GM21367 (cell line): ENCODE results near the gene MYOZ3.

Experiments used
- ATAC-seq: cut with Tn5 transposase; IDR thresholded peaks from one replicate; pipeline ENCODE4 v1.9.1; 2021; ENCODE audit not compliant: unreplicated experiment

The MYOZ3 gene

GRCh38 chr5:150661086-150661485, at the start of gene MYOZ3:
Gene MYOZ3, plus strand, starts transcription at chr5:150661251. Its CDS starts 1,691 bp downstream, at chr5:150662942.
- ATAC-seq, result no peak

GRCh38 chr5:150612405-150612804, 48.6 kb upstream of the MYOZ3 start:
- ATAC-seq, result no peak

- ATAC-seq, result no peak
Observed at GRCh38 chr5:150612905-150613670, 48.0 kb upstream of the MYOZ3 start.

DNA sequence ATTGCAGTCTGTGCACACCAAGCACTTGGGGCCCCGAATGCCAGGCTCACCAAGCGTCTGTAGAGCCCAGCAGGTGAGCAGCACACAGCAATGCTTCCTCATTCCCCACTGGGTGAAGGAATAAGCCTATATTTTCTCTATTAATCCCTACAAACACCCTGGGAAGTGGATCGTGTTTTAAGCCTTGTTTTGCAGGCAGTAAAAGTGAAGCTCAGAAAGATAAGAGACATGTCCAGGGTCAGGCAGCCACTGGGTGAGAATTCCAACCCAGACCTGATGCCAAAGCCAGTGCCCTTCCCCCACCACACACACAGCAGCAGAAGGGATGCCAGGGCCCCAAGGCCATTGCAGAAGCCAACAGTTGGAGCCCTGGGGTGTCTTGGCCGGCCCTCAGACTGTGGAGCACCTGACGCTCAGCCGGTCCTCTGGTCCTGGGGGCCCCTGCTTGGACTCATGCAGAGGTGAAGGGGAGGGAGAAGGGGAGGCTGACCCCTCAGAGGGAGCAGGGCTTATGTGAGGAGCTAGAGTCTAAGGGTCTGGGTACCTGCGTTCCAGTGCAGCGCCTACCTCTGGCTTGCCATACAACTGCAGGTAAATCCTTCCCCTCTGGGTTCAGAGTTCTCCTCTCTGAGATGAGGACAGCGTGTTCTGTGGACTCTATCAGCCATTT, 46.9 kb upstream of the MYOZ3 start:
- ATAC-seq, result no peak

GRCh38 chr5:150614661-150615060, 46.4 kb upstream of the MYOZ3 start:
- ATAC-seq, result no peak

DNA sequence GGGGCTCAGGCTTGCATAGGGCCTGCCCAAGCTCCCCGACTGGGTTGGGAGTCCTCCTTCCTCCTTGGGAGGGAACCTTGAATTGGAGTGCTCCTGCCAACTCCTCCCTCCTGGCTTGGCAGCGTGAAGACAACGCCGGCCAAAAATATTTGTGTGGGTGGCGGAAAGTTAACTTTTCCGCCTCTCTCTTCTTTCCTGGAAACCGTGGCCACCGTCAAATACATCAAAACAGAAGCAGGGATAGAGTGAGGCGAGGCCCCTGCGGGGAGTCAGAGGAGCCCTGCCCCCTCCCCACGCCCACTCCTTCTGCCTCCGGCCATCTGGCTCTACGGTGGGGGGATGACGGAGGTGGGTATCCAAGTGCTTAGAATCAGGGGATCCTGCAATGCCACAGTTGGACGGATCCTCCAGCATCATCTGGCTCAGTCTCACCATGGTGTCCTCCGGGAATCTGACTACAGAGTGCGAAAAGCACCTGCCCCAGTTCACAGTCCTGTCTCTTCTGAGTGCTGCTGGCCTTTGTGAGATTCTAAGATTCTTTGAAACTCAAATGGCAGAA, 45.8 kb upstream of the MYOZ3 start:
- no peak for ATAC-seq

DNA sequence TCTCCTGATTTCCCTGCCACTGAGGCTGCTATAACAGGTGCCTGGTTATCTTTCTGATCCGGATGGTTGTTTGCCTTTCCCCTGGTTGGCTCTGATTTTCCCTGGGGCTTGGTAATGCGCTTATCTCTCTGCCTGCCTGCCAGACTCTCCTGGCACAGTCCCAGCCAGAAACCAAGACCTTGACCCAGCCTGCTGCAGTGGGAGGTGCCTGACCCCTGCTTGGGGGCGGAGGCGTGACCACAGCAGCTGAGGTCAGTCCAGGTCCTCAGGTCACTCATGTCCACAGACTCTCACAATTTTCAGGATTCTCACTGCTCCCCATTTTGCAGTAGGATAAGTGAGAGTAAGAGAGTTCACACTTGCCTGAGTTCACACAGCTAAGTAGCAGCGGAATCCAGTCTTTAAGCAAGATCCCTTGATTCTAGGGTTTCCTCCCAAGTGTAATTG, 45.0 kb upstream of the MYOZ3 start:
- no peak for ATAC-seq

DNA sequence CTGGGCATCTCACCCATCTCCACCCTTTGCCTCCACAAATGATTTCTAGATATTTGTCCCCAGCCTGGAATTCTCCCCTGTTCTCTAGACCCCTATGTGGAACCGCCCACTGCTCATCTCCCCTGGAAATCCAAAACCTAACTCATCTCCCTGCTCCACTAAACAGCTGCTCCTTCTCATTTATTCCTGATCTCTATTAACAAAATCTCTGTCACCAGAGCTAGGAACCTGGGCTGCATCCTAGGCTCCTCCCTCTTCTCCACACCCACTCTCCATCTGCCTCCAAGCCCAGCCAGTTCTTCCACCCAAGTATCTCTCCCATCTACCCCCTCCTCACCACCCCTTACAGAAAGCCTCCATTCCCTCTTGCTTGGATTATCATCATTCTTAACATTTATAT, 44.5 kb upstream of the MYOZ3 start:
- ATAC-seq, result no peak

DNA sequence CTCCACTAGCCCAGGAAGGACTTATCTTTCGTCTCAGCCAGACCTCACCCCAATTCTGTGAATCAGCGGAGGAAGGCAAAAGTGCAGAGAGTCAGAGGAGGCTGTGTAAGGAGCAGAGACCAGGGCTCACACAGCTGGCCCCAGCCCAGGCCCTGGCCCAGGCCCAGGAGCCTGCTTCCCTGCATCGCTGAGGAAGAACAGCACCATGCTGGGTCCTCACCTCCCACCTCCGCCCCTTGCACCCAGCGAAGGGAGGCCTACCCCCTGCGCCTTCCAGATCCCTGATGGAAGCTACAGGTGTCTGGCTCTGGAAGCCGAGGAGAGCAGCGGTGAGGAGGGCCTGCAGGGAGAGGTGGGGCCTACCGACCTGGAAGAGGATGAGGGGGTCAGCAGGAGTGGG, 42.9 kb upstream of the MYOZ3 start:
- ATAC-seq, result no peak

- ATAC-seq, result no peak
Observed at GRCh38 chr5:150618588-150619281, 42.3 kb upstream of the MYOZ3 start.

DNA sequence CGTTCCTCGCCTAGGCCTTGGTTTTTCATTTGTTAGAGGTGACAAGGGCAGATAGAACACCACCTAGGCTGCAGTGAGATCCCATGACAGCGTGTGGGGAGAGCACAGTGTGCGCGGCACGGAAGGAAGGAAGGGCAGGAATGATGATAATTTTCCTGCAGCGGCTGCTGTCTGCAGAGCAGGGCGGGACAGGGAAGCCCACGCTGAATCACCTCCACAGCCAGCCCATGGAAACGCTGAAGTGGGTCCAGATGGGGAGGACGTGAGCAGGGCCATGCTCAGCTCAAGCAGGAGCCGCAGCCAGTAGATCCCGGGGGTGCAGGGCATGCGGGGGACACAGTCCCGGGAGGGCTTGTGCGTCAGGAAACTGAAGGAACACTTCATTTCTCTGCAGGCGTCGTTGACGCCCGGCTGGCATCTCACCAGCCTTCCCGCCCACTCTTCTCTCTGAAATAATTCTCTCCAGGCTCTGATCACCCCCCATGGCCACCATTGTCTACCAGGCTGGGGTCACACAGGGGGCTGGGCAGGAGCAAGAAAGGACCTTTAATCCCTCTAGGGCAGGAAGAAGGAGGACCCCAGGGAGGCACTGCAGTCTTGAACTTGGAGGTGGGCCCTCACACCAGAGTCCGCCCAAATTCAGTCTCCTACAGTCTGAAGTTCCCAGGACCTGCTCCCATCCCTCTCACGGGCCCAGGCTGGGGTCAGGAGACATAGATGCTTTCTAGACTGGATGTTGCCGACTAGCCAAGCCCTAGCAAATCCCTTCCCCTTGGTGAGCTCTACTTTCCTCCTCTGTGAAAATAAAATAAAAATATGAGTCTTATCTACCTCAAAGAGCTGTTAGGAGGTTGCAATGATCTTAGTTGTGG, 41.5 kb upstream of the MYOZ3 start:
- no peak for ATAC-seq

DNA sequence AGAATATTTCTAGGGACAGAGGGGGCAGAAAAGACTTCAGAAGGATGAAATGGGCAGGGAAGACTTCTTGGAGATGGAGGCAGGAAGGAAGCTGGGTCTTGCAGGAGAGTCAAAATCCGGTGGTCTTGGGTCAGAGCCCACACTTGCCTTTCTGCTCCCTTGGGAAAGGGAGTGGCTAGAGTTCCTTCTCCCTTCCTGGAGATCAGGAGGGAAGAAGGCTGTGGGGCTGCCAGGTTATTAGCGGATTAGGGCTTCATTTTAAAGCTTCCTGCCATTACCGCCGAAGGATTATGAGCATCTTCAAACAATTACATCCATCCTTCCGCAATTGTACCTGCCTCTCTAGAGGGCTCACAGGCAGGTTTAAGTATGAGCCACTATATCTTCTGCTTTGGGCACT, 39.8 kb upstream of the MYOZ3 start:
- ATAC-seq, result no peak

DNA sequence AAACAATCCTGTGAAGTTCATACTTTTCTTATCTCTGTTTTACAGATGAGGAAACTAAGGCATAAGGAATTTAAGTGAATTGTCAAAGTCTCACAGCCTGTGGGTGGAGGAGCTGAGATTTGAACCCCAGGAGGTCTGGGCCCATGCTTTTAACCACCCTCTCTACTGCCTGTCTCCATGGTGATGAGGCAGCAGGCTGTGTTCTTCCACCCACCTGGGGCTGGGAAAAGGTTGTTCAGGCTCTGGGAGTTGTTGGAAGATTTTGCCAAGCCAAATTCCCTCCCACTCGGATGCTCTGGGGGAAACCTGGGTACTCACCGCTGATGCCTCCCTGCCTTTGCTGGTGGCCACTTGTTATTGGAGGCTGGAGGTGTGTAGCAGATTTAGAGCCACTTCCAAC, 38.9 kb upstream of the MYOZ3 start:
- no peak for ATAC-seq

DNA sequence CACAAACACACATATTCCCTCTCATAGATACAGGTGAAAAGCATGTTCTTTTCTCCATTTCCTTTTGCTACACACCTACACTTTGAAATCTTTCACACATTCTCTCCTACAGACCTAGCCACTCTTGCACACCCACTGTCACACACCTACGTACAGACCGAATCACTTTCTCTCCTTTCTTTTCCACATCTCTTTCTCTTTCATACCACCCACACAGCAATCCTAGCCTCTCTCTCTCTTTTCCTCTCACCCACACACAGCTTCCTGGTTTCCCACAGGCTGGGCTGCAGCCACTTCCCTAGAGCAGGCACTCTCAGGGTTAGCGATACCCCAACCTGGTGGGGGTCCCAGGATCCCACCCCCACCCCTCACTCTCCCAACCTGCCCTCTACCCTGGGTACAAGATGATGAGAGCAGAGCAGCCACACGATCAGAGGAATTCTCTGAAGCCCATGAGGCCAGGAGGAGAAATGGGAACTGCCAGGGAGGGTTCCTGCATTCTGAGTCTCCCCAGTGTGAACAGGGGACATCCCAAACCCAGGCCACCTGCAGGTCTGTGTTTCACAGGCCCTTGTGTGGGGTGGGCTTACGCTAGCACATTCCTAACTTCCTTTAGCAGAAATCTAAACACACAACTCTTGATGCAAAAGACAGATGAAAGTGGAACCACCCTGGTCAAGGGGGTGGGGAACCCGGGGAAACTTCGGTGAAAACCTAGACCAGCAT, 37.7 kb upstream of the MYOZ3 start:
- ATAC-seq, result no peak

DNA sequence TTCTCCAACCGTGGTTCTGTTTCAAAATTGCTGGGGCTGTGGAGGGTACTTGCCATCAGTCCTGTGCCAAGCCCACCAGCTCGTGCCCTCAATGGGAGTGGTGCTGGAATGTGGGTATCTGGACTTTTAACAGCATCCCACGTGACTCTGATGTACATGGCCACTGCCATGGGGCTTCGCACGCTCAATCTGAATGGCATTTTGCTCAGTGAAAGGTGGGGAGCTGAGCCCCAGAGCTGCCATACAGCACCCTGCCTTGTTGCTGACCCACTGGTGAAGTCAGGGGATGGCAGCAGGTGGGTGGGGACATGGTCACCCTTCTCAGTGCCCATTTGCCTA, 37.2 kb upstream of the MYOZ3 start:
- no peak for ATAC-seq

DNA sequence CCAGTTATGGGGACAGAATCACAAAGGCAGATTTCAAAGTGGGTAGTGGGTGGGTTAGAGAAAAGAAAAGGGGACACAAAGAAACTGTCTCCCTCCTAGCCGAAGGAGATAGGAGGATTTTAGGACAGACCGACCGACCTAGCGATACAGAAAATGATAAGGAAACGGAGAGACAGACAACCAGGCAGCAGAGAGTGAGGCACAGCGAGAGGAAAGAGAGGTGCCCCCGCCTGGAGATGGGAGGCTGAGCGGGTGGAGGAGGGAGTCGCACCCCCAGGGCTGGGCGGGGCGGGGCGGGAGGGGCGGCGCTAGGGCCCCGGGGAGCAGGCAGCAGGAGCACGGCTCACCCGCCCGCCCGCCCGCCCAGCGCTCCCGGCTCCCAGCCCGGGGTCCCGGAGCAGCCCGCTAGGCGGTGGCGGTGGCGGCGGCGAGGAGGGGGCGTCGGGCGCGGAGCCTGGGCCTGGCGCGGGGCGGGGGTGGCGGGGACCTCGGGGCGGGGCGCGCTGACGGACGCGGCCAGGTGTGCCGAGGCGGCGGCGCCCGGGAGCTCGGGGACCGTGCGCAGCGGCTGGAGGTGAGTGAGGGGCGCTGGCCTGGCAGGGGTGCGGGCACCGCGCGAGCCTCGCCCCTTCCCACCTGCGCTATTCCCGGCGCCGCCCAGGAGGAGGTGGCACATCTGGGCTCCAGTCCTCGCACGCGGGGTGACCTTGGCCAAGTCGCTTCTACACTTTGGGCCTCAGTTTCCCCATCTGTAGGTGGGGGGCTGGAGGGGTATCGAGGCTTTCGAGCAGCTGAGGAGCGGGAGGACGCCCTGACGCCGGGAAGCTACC, 36.5 kb upstream of the MYOZ3 start:
- no peak for ATAC-seq

DNA sequence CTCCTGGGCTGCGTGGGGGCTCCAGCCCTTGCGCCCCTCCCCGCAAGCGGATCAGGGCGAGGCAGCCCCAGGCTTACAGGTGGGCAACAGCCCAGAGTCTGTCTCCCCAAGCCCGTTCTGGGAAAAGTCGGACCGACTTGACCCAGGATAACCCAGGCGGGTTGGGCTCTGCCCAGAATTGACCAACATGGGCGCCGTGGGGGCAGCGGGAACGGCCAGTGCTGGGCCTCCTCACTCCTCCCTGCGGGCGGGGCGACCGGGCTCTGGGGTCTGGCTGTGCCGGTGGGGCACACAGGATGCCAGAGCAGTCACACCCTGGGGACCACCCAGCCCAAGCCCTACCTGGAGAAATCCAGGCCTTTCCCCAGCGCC, 35.9 kb upstream of the MYOZ3 start:
- no peak for ATAC-seq

GRCh38 chr5:150625831-150626746, 35.0 kb upstream of the MYOZ3 start:
- peak; percentile 35 for ATAC-seq
